ENCODE measurements around the gene GHRH. TPM values are rescaled to one million over a fixed set of nuclear protein-coding genes. Genes with fewer than 3 reads are reported as not detected.

GHRH gene
- total RNA-seq, 1 experiment from 2014 or later, result not detected

DNA sequence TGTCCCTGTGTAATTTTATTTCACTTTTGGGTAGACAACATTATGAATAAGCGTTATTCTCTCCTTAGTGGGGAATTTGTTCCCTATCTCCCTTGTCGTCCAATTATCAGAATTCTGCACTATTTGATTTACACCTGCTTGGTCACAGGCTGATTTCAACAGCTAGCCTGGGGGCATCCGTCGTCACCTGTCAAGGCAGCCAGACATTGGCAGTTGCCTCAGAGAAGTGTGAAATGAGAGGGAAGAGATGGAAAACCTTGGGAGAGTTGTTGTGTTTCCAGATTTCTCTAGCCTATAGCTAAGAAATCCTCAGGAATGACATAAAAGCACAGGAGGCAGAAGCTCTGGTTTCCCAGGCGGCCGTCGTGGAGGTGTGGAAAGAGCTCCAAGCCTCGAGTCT lies 891 bp upstream of the GHRH start:
- no peak for DNase-seq (ENCODE audit: low spot score)

DNA sequence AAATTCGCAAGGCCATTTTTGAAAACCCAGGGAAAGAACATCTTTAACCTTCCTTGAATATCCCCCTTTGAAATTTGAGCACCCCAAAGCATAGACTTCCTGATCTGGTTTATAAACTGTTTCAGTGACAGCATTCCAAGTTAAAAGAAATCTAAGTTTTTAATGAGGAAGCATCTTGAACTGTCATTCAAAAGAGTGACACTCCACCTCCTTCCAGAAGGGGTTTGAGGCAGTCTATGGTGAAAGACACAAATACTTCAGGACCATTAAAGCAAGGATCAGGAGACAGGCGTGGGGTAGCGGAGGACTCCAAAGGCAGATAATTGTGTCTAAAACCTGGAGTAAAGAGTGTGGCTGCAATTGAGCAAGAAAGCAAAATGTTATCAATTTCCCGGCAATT lies 691 bp downstream of the GHRH start:
- DNase-seq (ENCODE audit: low spot score), result no peak

DNA sequence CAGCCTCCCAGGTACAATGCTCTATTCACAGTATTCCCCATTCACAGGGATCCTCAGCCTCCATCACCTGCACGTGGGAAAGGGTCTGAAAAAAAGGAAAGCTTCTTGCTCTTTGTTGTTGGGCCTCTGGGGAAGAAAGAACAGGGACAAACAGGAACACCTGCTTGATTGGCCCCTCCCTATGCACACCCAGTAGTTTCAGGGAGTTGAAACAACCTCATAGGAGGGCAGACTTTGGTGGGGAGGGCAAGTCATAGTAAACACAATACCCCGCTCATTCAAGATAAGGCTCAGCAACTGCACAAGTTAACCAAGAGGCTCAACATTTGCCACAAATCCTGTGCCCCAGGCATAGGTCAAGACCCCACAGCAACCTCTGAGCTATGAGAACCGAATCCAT lies 1.7 kb downstream of the GHRH start:
- DNase-seq (ENCODE audit: low spot score), result no peak

DNA sequence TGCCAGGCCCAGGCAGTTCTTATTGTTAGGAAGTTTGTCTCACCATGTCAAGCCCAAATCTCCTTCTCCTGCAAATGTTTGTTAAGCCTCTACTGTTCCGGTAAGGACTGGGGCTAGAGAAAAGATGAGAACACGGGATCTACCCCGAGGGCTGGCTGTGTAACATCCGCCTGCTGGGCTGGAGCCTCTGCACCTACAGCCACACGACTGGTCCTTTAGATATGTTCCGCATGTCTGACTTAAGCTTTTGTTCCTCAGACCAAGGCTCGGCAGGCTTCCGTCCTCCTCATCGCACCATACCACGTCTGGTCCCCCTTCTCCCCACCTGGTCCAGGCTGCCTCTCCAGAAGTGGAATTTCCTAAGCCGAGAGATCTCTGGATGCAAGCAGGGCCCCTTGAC lies 2.6 kb downstream of the GHRH start:
- DNase-seq (ENCODE audit: low spot score), result no peak

DNA sequence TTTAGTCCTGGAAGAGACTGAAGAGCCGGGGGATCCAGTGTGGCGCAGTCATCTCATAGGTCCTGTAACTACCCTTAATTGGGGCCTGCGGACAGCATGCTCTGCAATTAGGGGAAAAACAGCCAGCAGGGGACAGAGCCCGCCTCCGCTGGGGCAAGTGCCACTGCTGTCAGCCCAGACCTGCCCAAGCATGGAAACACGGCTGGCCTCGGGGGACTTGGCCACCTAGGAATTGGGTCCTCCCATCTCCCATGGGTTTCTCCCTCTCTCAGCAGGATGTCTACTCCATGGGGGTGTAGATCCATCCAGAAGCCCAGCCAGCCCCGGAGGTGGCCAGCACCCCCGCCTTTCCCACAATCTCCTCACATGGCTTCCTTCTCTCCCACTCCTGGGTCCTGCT lies 3.6 kb downstream of the GHRH start:
- no peak for DNase-seq (ENCODE audit: low spot score)

DNA sequence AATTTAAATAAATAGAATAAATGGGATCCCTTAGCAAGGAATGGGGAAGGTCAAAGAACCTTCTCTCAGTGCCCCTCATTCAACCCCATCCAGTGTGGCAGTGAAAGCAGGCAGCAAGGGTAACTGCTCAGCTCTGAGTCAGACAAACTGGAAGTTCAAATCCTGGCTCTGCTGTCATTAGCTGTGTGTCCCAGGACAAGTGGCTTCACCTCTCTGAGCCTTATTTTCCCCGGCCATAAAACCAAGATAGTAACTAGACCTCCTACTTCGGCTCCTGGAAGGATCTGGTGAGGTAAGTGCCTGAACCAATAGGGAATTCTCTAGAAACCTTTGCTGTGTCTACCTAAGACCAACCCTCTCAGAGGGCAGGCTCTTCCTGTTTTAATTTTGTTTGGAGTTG lies 4.1 kb downstream of the GHRH start:
- no peak for DNase-seq (ENCODE audit: low spot score)

DNA sequence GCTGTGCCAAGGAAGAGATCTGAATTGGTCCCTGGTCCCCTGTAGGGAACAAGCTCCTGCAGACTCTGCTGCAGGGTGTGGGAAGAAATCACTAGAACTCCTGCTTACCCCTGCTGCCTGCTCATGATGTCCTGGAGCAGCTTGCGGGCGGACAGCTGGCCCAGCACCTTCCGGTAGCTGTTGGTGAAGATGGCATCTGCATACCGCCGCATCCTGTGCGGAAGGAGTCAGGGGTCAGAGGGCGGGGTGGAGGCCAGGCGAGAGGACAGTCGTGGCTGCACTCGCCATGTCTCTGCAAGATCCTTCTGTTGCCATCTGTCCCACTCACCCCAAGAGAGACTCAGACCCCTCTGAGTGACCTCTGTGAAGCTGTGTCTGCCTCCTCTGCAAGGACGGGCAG lies 5.3 kb downstream of the GHRH start:
- no peak for DNase-seq (ENCODE audit: low spot score)

DNA sequence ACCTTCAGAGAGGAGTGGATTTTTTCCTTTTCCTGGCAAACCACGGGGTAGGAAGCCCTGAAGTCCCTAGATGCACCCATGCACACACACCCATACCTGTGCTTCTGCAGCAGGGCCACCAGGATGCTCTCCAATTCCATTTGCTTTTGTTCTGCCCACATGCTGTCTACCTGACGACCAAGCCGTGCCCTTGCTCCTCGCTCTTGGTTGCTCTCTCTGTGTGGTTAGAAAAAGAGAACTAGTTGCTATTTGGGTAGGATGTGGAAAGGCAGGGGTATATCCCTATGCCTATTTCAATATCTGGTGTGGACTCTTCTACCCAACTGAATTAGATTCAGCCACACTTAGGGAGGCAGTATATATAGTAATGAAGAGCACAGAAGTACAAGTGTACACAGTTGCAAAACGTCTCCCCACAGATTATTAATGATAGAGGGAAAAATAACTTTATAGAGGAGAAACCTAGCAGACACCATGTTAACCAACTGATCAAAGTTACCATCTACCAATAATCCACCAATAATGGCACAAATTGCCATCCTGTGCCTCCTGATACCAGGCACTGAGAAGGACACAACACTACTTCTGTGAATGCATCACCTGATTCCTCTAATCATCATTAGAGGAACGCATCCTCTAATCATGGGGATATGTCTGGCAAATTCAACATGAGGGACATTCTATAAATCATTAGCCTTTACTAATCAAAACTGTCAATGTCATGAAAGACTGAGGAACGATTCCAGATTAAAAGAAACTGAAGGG lies 7.3 kb downstream of the GHRH start:
- no peak for DNase-seq (ENCODE audit: low spot score)

DNA sequence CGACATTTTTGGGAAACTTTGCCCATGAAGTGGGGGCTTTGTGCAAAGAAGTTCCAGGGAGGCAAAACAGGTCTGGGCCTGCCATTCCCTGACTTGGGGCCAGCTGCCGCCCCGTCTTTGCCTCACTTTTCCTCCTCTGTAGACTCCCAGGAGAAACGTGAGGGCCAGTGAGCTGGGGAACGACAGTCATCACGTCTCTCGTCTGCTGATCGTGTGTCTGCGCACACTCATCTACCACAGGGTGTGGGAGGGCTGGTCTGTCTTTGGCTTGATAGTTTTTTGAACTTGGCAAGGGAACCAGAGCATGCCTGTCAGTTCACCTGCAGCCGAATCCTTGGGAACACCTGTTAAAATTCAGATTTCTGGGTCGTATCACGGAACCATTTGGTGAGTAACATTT lies 8.5 kb downstream of the GHRH start:
- DNase-seq (ENCODE audit: low spot score), result no peak

DNA sequence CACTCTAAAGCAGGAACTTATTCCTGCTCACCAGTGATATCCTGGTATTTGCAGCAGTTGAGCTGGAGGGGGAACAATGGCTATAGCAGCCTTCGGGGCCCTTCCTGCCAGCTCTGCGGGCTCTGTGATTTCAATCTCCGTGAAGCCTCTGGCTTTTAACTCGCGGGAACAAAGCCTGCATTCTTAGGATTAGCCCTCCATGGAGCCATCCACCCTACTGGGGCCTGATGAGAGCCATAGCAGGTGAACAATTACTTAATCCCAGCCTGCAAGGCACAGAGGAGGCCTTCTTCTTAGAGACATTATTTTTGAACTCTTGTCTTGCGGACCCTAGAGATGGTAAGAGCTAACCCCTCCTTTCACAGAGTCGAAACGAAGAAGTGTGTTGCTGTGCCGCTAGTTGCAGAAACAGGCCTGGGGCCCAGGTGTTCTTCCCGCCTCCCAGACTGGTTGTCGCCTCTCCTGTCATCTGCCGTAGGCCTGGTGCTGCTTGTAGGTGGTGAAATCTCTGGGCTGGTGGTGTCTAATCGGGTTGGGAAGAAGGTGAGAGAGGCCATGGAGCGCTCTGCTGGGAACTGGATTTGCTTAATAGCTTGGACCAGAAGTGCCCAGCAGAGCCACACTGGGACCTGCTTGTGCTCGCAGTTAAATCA lies 9.7 kb downstream of the GHRH start:
- DNase-seq (ENCODE audit: low spot score), result no peak

DNA sequence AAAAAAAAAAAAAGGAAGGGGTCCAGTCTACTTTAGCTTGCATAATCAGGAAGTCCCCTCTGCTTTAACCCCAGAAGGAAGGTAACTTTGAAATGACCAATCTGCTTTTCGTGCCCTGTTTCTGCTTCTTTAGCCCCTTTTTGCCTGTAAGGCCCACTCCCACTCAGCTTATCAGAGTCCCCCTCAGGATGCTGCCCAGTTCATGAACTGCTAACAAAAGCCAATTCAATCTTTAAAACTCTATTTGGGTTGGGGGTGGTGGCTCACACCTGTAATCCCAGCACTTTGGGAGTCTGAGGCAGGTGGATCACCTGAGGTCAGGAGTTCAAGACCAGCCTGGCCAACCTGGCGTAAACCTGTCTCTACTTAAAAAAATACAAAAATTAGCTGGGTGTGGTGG lies 12.3 kb downstream of the GHRH start:
- DNase-seq (ENCODE audit: low spot score), result no peak

DNA sequence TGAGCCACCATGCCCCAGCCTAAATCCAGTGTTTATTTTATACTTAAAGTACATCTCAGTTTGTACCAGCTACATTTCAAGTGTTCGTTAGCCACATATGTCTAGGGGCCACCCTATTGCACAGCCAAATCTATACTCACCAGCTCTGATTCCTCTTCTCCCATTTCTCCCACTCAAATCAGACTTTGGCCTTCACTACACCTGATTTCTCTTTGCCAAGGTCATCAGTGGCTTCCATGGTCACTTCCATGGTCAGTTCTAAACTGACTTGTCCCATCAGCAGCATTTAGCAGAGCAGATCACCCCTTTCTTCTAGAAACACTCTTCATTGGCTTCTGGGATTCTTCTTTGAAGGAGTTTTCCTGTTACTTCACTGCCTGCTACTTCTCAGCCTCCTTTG lies 14.1 kb downstream of the GHRH start:
- DNase-seq (ENCODE audit: low spot score), result no peak

DNA sequence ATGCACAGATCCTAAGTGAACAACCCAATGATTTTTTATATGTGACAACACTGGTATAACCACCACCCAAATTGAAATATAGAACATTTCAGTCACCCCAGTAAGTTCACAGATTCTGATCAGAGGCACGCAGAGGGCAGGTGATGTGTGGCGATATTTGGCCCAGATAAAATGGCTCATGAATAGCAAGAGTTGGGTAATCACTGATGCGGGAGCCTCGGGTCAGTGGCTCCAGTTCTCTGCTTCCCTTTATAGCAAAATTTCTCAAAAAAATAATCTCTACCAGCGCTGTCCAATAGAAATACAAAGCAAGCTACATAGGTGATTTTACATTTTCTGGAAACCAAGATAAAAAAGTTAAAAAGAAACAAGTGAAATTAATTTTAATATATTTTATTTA lies 14.9 kb downstream of the GHRH start:
- no peak for DNase-seq (ENCODE audit: low spot score)

DNA sequence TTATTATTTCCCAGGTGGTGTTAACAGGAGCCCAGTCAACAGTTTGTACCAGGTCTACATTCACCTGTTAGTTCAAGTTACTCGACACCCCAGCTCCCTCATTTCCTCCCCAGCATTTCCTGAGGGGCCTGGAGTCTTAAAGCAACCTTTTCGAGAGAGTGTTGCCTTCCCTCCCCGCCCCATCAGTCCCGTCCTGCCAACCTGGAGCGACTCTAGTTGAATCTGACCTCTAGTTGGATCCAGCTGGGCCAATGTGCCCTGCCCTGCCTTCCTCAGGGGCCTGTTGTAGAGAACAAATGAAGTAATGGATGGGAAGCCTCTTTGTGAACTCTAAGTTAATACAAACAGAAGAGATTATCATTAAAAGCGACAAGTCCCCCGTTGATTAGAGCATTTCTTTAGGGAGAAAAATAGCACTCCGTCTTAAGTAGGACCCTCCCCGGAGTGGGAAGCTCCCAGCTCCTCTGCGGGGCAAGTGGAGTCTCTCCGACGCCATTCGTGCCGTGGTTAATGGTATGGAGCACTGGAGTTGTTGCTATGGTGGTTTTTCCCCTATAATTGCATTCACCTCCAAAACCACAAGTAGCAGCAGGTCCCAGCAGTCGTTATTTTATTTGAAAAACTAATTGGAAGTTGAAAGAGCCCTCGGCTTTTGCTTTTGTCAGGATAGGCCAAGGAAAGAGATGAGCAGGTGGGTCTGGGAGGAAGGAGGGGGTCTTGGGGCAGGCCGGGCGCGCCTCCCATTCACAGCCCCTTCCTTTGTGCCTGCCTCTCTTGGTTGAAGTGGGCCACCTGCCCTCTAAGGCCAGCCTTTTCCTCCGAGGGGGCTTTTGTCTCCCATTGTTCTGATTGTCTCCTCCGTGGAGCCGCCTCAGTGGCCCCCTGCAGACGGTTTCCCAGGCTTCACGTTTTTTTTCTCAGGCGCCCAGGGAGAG lies 16.1 kb downstream of the GHRH start:
- DNase-seq (ENCODE audit: low spot score), result no peak

DNA sequence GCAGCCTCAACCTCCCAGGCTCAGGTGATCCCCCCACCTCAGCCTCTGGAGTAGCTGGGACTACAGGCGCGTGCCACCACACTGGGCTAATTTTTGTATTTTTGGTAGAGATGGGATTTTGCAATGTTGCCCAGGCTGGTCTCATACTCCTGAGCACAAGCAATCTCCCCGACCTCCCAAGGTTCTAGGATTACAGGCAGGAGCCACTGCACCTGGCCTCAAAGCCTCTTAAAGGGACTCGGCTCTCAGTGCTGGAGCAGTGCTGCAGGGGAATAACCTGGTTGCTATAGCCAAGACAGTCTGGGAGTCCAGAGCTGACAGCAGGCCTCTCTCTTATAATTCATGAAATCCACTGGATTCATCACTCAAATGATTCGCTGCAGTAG lies 17.0 kb downstream of the GHRH start:
- no peak for DNase-seq (ENCODE audit: low spot score)

DNA sequence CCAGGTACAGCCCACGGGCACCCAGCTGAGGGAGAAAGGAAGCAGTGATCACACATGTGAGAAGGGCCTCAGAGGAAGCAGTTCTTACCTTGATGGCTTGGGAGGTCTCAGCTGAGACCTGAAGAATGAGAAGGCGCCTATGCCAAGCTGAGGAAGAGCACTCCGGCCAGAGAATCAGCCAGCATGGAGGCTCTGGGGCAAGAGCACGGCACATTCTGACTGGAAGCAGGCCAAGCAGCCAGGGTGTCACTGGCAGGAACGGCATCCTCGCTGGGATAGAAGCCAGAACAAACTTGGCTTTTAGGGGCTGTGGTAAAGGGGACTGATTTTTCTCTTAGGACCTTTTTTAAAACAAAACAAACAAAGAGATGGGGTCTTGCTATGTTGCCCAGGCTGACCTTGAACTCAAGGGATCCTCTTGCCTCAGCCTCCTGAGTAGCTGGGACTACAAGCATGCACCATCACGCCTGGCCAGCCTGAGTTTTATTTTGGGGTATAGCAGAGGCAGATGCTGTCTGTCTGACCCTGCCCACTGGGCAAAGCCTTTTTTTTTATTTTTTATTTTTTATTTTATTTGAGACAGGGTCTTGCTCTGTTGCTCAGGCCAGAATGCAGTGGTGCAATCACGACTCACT lies 17.6 kb downstream of the GHRH start:
- no peak for DNase-seq (ENCODE audit: low spot score)

DNA sequence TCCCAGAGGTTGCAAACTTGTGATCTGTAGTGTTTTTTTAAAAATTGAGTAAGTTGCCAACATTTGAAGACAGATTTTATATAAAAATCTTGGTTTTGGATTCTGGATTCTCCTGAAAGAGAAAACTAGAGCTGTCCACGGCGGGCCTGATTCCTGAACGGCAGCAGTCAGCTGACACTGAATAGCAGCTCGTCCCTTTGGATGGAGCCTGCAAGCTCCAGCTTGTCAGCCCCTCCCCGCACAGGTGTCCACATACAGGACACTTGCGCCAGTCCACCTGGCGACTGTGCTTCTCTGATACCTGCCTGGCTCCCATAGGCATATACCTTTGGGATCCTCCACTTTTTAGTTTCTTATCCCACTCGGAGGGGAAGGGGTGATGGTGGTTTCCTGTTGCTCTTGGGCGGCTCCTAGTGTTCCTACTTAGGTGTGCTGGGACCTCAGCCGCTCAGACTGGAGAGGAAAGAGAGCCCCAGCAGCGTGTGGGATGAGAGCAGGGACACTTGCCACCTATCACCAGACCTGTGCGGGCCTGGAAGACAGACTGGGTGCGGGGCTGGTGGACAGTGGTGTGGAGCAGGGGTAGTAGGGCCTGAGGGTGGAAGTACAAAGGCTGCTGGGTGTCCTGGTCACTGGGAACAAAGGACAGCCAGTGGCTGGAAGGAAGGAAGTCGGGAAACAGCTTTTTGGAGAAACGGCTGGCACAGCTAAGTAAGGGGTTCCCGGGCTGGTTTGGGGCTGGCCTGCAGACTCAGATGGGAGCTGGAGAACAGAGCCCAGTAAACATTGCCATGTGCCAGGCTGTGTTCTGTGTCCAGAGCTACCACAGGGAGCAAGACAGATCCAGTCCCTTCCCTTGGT lies 18.3 kb downstream of the GHRH start:
- DNase-seq (ENCODE audit: low spot score), result no peak

DNA sequence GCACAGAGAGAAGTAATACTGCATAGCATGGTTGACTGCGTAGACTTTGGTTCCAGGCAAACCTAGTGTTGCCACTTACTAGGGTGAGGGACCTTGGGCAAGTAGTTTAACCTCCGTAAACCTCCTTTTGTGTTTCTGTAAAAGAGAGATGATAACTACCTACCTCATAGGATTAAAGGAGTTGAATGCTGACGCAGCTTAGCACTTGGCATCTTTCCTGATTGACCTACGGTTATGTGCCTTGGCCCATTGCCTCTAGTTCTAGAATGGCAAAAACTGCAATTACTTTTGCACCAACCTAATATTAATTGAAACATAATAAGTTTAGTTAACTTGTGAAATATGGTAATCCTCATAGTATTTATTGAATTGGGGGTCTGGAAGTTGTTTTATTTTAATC lies 19.1 kb downstream of the GHRH start:
- DNase-seq (ENCODE audit: low spot score), result no peak

DNA sequence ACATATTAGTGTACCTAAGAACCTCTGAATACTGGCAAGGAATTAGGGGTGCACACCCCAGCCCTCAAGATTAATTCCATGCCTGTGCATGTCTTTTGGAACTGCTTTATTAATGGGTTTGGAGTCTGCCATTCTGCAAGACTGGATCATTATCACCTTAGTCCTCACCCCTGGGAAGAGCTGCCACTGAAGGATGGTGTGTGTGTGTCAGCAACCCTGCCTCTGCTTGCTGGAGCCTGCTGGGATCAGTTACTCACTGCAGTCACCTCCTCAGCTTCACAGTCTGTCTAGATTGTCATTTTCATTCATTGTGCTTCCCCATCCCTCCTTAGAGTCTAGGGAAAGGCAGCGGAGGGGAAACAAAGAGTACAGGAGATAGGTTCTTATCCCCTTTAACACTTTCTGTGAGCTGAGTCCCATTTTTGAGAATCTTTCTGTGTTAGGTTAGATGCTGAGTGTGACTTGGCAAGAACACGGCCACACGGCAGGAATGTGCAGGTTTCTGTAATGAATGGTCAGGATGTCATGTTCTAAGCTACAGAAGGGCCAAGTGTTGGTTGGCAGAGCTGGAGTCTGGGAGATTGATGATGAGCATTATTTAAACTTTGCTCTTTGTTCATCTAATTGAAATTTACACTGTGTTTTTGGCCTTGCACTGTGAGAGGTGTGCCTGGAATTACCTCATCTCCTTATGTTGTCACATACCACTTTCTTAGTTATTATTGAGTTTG lies 21.1 kb downstream of the GHRH start:
- DNase-seq (ENCODE audit: low spot score), result no peak

DNA sequence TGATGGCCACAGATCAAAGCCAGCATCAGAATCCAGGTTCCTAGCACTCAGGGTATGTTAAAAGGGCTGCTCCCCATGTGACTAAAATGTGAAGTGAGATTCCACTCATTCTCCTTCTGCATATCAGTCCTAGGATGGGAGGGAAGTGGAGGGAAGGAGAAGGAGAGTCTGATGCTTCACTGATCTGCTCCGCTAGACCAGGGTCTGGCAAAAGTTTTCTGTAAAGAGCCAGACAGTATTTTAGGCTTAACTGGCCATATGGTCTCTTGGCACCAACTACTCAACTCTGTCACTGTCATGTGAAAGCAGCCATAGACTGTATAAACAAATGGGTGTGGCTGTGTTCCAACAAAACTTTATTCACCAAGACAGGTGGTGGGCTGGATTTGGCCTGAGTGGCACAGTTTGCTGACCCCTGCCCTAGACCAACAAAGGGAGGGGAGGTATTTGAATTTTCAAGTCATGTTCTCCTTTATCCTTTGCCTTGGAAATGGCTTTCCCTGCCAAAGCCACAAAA lies 22.6 kb downstream of the GHRH start:
- DNase-seq (ENCODE audit: low spot score), result no peak

Data from H4 (cell line).